Activated T-helper 2 cell treated with anti-CD3 and anti-CD28 coated beads, Interferon-gamma antibody, Interleukin-2, Interleukin-4, amounts not matched to agents 10 μg/mL and 5 μg/mL and 100 μg/mL, durations not matched to agents 14 hours and 24 hours and 36 hours (primary cell): ENCODE measurements around the gene PEX11G. TPM values are rescaled to one million over a fixed set of nuclear protein-coding genes. Genes with fewer than 3 reads are reported as not detected.
A peak's percentile ranks its signal among the peaks of the same experiment; 100 is the strongest.

ENCODE experiments used
- DNase-seq: peaks from one replicate; pipeline ENCODE4 v3.0.0; 2021; ENCODE audit warnings: low spot score
- H3K27ac Mint-ChIP-seq: one replicate; pipeline ENCODE4 v1.8.0; 2021; ENCODE audit warnings: mixed read lengths
- H3K27me3 Mint-ChIP-seq: one replicate; pipeline ENCODE4 v1.8.0; 2021; ENCODE audit warnings: low read depth, mixed read lengths
- H3K36me3 Mint-ChIP-seq: one replicate; pipeline ENCODE4 v1.8.0; 2021; ENCODE audit warnings: low read depth, mixed read lengths
- H3K4me1 Mint-ChIP-seq: one replicate; pipeline ENCODE4 v1.8.0; 2021; ENCODE audit warnings: low read depth, mixed read lengths
- H3K4me3 Mint-ChIP-seq: one replicate; pipeline ENCODE4 v1.8.0; 2021; ENCODE audit warnings: low read depth, mild to moderate bottlenecking, moderate library complexity, mixed read lengths
- H3K9me3 Mint-ChIP-seq: one replicate; pipeline ENCODE4 v1.8.0; 2021; ENCODE audit warnings: mixed read lengths
- intact Hi-C: fragments of 100-400 bp; cut with micrococcal nuclease; formaldehyde crosslinking; loops from one replicate; pipeline ENCODE4 v1.15.1; 2023
- total RNA-seq: library from RNA; stranded (reverse); gene quantifications from 2 replicates; pipeline ENCODE4 v1.2.3, GENCODE V29; 2022

PEX11G gene
- total RNA-seq, 1 donor from 2014 or later, result 2.5 TPM

DNA sequence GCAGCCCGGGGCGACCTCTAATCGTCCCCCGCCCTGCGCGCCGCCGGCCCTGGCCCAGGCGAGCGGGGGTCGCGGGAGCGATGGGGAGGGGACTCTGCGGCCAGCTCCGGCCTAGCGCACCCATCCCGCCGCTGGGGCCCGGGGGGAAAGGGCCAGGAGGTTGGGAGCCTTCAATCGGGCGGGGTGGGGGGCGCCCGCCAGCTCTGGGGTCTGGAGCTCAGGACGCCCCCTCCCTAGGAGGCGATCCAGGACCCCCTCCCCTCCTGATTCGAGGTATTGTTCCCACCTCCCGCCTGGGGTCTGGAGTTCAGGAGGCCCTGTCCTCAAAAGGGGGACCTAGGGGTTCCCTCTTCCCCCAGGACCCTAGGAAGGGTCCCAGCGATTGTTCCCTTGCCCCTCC, 27.5 kb upstream of the PEX11G start:
- intact Hi-C loops, result no loop called here
- Mint-ChIP-seq H3K27me3 (peaks cover 27% of the 10 kb centered on the region), H3K36me3 (no peaks in the 10 kb centered on the region), H3K27ac (no peak overlapping the region), H3K9me3 (no peaks in the 10 kb centered on the region), H3K4me1 (peaks cover 4% of the 10 kb centered on the region), H3K4me3 (peak overlapping the region; percentile 66)
- DNase-seq, result no peak

DNA sequence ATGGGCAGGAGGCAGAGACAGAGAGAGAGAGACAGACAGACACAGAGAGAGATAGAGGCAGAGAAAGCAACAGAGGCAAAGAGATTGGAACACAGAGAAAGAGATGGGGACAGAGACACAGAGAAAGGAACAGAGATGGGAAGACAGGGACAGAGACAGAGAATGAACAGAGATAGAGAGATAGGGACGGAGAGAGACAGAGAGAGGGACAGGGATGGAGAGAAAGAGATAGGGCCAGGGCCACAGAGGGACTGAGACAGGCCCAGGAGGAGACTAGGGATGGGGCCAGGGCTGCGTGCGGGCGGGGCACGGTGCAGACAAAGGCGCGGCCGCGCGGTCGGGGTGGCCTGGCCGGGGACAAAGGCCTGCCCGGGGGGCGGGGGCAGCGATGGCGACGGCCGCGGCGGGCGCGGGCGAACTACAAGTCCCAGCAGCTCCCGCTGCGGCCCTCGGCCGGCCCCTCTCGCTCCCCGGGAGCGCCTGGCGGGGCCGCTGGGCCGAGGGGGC, 26.9 kb upstream of the PEX11G start, which contains the start of gene ZNF358:
ZNF358 (plus strand) TSS at position 459 of the 507 bp plus-strand sequence. CDS start 3,140 bp downstream, outside the sequence.
- H3K9me3 Mint-ChIP-seq, result no peaks in the 10 kb centered on the region
- H3K27ac Mint-ChIP-seq, result peak within 1 kb of the TSS; percentile 62
- H3K36me3 Mint-ChIP-seq, result no peaks in the 10 kb centered on the region
- peak within 1 kb of the TSS; percentile 82 for H3K4me3 Mint-ChIP-seq
- intact Hi-C loops, result no loop called here
- peaks cover 4% of the 10 kb centered on the region for H3K4me1 Mint-ChIP-seq
- peaks cover 27% of the 10 kb centered on the region for H3K27me3 Mint-ChIP-seq
- DNase-seq, result no peak

DNA sequence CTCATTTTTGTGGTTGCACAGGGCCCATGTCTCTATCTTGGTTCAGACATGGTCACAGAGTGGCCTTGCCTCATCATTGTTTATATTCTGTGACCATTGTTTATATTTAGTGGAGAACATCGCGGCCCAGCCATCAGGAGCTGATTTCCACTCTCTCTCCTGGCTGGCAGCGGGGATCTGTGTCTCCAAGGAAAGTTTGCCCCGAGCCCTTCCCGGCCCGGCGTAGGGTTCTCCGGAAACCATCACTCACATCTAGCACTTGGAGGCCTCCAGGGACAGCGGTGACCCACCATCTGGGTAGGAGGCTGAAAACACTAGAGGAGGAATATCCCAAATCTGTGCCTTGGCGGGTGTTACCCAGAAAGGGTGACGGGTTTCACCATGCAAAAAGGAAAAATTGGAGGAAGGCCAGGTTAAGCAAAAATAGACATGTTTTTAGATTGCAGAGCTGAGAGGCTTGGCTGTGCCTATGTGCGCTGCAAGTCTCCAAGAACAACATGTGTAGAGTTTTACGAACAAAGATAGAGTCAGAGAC, 26.3 kb upstream of the PEX11G start:
- Mint-ChIP-seq H3K27me3 (peaks cover 27% of the 10 kb centered on the region), H3K27ac (peak overlapping the region; percentile 62), H3K36me3 (no peaks in the 10 kb centered on the region), H3K4me3 (peak overlapping the region; percentile 82), H3K9me3 (no peaks in the 10 kb centered on the region), H3K4me1 (peaks cover 4% of the 10 kb centered on the region)
- DNase-seq, result no peak
- intact Hi-C loops, result no loop called here

DNA sequence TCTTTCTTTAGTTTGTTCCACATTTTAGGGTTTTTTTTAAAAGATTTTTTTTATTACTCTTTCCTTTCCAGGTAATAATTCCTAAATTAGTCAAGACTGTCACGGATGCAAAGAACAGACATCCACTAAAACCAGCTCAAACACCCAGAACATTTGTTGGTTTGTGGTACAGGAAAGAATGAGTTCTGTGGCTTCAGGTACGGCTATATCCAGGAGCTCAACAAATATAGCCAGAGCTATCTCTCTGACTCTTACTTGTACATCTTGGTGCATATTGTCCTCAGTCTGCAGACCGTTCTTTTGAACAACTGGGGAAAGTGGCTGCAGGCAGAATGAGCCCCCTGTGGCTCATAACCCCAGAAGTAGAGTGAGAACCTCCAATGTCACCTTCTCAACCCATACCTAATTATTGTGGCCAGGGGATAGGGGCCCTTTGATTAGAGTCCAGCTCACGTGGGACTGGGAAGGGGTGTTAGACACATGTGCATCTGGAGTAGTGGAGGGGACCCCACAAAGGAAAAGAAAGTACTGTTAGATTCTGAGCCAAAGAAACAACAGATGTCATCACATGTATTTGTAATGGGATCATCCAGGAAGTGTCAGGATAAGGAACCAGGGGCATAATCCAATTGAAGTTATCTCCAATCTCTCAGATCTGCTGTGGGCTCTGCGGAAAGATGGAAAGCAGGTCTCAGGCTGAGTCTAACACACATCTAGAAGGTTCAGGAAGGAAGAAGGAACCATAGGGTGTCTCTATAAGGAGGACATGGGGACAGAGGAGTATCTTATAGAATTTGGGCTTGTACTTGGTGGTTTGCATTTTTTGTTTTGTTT, 25.2 kb upstream of the PEX11G start:
- no peak overlapping the region for H3K4me3 Mint-ChIP-seq

DNA sequence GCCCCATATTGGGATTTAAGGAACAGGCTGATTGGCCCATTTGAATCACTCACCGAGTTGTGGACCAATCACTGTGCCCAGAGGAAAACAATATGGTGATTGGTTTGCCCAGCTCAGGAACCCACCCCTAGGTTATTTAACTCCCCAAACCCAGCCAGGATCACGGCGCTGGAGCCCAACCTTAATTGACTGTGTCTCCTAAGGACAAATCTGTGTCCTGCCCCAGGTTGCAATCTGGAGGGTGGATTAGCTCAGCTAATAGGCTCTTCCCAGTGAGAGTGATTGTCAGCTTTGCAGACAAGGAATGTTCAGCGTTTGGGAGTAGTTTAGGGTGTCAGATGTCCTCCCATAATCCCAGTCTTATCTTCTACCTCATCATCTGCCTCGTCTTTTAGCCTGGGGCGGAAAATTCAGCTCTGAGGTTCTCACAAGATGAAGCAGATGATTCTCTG, 23.6 kb upstream of the PEX11G start:
- H3K27ac Mint-ChIP-seq, result no peak overlapping the region
- H3K36me3 Mint-ChIP-seq, result no peaks in the 10 kb centered on the region
- H3K4me3 Mint-ChIP-seq, result no peak overlapping the region
- intact Hi-C loops, result no loop called here
- H3K4me1 Mint-ChIP-seq, result peaks cover 4% of the 10 kb centered on the region
- no peak for DNase-seq
- no peaks in the 10 kb centered on the region for H3K9me3 Mint-ChIP-seq
- H3K27me3 Mint-ChIP-seq, result peaks cover 22% of the 10 kb centered on the region

More for the DNA sequence above, 25.2 kb upstream of the PEX11G start:
- intact Hi-C loops, result no loop called here
- no peaks in the 10 kb centered on the region for H3K36me3 Mint-ChIP-seq
- peaks cover 4% of the 10 kb centered on the region for H3K4me1 Mint-ChIP-seq
- no peak overlapping the region for H3K27ac Mint-ChIP-seq
- no peaks in the 10 kb centered on the region for H3K9me3 Mint-ChIP-seq
- peaks cover 27% of the 10 kb centered on the region for H3K27me3 Mint-ChIP-seq
- no peak for DNase-seq

DNA sequence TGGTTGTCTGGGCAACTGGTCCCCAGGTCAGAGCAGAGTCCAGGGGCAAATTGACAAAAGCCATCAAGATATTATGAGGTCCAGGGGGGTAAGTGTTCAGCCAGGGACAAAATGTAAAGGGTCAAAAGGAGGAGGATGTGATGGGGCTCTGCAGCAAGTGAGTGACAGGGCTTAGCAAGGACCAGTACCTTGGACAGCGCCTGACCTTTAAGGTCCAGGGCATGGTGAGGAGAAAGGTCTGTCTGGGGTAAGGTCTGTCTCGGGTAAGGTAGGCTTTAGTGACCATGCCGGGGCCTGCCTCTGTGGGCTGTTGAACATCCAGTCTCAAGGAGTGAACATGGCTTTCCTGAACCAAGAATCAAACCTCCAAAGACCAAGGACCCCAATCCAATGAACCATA, 20.8 kb upstream of the PEX11G start:
- H3K4me1 Mint-ChIP-seq, result peaks cover 11% of the 10 kb centered on the region

DNA sequence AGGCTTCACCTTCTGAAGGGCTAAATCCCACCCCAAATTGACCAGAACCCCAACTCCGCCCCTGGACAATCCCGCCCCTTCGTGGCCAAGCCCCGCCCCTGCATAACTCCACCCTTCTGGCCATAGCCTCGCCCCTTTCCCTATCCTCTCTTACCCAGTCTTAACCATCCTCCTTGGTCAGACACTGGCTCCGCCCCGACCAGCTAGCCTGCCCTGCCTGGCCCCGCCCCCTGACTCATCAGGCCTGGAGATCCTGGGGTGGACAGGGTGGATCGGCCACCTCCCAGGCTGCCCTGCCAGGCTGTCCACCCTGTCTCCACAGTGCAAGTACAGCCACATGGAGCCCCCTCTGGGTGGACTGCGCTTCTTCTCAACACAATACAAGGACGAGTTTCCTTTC, 19.0 kb upstream of the PEX11G start:
- DNase-seq, result no peak
- Mint-ChIP-seq H3K27ac (no peak overlapping the region), H3K4me3 (no peak overlapping the region), H3K9me3 (no peaks in the 10 kb centered on the region), H3K4me1 (peaks cover 11% of the 10 kb centered on the region), H3K36me3 (no peaks in the 10 kb centered on the region), H3K27me3 (peaks cover 13% of the 10 kb centered on the region)
- intact Hi-C loops, result loop anchor here (10.0 kb wide), 1 partner anchor 113 kb away; no protein-coding TSS in a partner anchor

More for the DNA sequence above, 20.8 kb upstream of the PEX11G start:
- Mint-ChIP-seq H3K27me3 (peaks cover 14% of the 10 kb centered on the region), H3K9me3 (no peaks in the 10 kb centered on the region), H3K4me3 (no peak overlapping the region), H3K27ac (no peak overlapping the region), H3K36me3 (no peaks in the 10 kb centered on the region)
- no peak for DNase-seq
- intact Hi-C loops, result loop anchor here (10.0 kb wide), 1 partner anchor 115 kb away; no protein-coding TSS in a partner anchor

DNA sequence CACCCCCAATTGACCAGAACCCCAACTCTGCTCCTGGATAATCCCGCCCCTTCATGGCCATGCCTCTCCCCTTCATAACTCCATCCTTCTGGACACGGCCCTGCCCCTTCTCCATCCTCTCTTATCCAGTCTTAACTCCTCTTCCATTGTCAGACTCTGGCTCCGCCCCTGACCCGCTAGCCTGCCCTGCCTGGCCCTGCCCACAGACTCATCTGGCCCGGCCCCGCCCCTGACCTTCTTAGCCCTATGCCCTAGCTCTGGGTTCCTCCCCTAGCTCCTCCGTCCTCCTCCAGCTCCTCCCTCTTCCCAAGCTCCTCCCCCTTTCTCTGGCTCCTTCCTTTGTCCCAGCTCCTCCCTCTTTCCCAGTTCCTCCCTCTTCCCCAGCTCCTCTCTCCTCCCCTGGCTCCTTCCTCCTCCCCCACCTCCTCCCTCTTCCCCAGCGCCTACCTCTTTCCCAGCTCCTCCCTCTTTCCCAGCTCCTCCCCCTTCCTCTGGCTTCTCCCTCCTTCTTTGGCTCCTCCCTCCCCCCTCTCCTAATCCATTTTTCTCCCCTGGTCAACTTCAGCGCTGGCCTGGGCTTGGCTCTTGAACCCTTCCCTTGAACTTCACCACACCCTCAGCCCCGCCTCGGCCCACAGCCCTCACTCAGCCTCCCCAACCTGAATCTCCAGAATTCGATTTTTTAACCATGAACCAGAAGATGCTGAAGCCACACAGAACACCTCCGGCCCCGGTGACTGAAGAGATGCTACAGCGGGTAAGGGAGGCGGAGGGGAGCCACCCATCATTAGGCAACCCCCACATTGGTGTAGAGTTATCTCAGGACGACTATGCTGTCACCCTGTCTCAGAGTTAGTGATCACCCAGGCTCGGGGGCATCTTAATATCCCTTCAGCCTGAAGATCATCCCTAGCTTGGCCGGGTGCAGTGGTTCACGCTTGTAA, 17.8 kb upstream of the PEX11G start:
- H3K27ac Mint-ChIP-seq, result no peak overlapping the region
- DNase-seq, result peak; percentile 51
- no peak overlapping the region for H3K4me3 Mint-ChIP-seq
- H3K36me3 Mint-ChIP-seq, result no peaks in the 10 kb centered on the region
- peaks cover 17% of the 10 kb centered on the region for H3K27me3 Mint-ChIP-seq
- peaks cover 11% of the 10 kb centered on the region for H3K4me1 Mint-ChIP-seq
- intact Hi-C loops, result loop anchor here (10.0 kb wide), 1 partner anchor 112 kb away; no protein-coding TSS in a partner anchor
- no peaks in the 10 kb centered on the region for H3K9me3 Mint-ChIP-seq

DNA sequence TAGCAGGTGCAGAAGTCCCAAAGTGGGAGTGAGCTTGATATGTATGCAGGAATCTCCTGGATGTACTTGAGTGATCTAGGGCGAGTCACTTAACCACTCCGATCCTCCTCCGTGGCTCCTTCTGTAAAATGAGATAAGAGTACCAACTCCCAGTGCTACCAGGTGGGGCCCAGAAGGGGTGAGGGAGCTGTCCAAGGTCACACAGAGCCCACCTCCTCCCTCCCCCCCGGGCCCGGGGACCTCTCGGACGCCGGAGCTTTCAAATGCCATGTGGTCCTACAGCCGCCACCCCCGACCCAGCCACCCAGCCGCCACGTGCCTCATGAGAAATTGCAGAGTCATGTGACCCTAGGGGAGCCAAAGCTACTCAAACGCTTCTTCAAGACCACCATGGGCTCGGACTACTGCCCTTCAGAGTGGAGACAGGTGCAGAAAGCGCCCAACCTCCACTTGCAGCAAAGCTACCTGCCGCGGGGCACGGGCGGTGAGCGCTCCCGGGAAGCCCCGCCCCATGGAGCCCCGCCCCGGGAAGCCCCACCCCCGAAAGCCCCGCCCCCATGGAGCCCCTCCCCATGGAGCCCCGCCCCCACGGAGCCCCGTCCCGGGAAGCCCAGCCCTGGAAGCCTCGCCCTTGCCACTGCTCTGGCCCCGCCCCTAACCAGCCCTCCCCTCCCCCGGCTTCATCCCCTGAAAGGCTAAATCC, 17.0 kb upstream of the PEX11G start:
- H3K36me3 Mint-ChIP-seq, result no peaks in the 10 kb centered on the region
- peaks cover 13% of the 10 kb centered on the region for H3K4me1 Mint-ChIP-seq
- DNase-seq, result no peak
- no peak overlapping the region for H3K27ac Mint-ChIP-seq
- no peaks in the 10 kb centered on the region for H3K9me3 Mint-ChIP-seq
- H3K27me3 Mint-ChIP-seq, result peaks cover 22% of the 10 kb centered on the region
- H3K4me3 Mint-ChIP-seq, result peak overlapping the region; percentile 30
- intact Hi-C loops, result loop anchor here (10.0 kb wide), 1 partner anchor 111 kb away; no protein-coding TSS in a partner anchor

DNA sequence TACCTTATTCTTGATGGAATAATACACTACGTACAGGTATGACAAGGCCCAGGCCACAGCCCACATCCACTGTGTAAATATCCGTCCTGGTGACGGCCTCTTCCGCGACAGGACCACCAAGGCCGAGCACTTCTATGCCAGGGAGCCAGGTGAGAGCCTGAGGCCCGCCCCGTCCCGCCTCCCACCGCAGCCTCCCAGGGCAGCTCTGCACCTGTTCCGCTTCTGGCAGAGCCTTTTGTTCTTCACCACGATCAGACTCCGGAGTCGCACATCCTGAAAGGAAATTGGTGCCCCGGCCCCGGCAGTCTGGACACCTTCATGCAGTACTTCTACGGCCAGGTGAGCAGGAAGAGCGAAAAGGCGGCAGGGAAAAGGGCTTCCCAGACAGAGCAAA, 16.4 kb upstream of the PEX11G start:
- H3K36me3 Mint-ChIP-seq, result no peaks in the 10 kb centered on the region
- H3K27ac Mint-ChIP-seq, result no peak overlapping the region
- DNase-seq, result no peak
- peak overlapping the region; percentile 30 for H3K4me3 Mint-ChIP-seq
- H3K9me3 Mint-ChIP-seq, result no peaks in the 10 kb centered on the region
- intact Hi-C loops, result loop anchor here (10.0 kb wide), 1 partner anchor 110 kb away; no protein-coding TSS in a partner anchor
- peaks cover 22% of the 10 kb centered on the region for H3K27me3 Mint-ChIP-seq
- peaks cover 13% of the 10 kb centered on the region for H3K4me1 Mint-ChIP-seq

DNA sequence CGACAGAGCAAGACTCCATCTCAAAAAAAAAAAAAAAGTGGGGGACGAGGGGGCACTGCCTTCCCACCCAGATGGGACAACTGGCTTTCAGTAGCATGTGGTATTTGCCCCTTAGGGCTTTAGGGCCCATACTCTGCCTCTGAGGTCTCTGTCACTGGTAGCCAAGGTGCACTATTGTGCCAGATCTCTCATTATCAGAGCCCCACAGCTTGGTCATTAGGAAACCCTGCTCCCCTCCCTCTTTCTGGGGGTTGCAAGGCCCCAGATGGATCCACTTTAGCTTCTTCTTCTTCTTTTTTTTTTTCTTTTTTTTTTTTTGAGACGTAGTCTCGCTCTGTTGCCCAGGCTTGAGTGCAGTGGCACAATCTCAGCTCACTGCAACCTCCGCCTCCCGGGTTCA, 15.8 kb upstream of the PEX11G start:
- Mint-ChIP-seq H3K9me3 (no peaks in the 10 kb centered on the region), H3K36me3 (no peaks in the 10 kb centered on the region), H3K27me3 (peaks cover 25% of the 10 kb centered on the region), H3K4me1 (peaks cover 13% of the 10 kb centered on the region), H3K27ac (no peak overlapping the region), H3K4me3 (no peak overlapping the region)
- DNase-seq, result no peak
- intact Hi-C loops, result loop anchor here (10.0 kb wide), 1 partner anchor 110 kb away; no protein-coding TSS in a partner anchor
